Femur (tissue), 1 donor: ENCODE measurements around the gene MDGA2.
"Not testable (repeated sequence)": the region's sequence is repeated elsewhere in the genome, so short reads cannot be mapped to it uniquely, and the experiment has no call there.

Experiments used
- DNase-seq: peaks from one replicate; pipeline ENCODE4 v3.0.0-alpha.2; 2017

Gene MDGA2

DNA sequence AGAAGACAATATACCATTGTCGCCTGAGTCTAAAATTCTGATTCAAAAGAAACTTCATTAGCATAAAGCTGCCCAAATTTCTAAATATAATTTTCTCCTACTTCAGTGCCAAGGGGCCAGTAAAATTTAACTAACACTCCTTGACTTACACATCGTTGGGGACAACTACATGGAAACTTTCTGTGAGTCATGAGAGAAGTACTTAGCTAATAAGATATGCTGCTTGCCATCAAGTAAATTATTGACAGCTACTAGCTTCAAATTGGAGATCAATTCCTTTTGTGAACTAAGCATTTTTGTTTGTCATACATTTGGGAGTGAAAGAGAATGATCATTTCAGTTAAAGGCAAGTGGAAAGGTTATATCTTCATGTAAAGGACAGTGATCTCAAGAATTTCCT is 373.3 kb downstream of the MDGA2 start:
- DNase-seq, result no peak

DNA sequence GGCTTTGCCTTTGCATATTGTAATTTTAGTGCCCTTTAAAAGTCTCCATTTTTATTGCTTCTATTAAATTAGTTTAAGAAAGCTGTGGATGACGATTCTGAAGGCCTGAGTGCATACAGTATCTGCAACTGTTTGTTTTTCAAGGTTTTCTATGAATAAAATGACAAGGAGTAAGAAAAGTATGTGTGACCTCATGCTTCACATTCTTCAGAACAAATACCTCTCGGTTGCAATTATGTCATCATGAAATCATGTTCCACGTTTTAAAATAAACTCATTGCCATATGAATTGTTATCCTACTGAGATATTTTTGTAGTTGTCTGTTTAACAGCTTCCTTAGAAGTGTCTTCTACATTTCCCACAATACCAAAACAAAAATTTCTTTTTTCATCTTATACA is 374.6 kb downstream of the MDGA2 start:
- no peak for DNase-seq

DNA sequence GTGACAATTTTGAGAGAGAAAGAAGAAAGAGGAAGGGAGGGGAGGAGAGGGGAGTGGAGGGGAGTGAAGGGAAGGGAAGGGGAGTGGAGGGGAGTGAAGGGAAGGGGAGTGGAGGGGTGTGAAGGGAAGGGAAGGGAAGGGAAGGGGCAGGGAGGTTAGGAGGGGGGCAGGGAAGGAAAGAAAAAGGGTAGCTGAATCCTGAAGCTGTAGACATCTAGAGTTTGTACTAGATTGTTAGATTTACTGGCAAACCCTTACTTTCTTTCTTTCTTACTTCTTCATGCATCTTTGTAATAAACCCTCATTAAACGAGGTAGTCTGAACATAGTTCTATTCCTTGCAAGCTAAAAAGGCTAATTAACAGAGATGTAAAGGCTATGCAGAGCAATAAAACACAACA is 378.0 kb downstream of the MDGA2 start:
- no peak for DNase-seq

DNA sequence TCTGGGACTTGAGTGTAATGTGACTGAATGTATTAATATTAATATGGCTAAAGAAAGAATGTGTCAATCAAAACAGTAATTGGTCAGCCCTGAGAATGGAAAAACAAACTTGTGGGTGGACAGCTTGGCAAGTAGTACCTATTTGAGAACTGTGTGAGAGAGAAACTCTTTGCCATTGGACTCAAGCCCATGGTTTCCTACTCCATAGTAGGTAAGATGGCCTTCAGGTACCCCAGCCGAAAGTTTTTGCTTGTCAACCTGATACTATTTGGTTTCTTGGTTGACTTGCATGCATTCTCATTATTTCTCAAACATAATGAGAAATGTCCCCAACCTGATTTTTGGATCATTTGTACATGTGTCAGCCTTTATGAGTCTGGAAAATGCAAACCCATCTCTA is 391.1 kb downstream of the MDGA2 start:
- no peak for DNase-seq

DNA sequence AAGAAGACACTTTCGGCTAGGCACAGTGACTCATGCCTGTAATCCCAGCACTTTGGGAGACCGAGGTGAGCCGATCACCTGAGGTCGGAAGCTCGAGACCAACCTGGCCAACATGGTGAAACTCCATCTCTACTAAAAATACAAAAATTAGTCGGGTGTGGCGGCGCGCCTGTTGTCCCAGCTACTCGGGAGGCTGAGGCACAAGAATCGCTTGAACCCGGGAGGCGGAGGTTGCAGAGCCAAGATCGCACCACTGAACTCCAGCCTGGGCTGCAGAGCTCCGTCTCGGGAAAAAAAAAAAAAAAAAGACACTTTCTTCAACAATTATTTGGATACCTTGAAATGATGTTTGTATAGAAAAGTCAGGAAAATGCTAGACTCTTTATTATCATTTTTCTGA is 393.6 kb downstream of the MDGA2 start:
- DNase-seq, result not testable (repeated sequence)

DNA sequence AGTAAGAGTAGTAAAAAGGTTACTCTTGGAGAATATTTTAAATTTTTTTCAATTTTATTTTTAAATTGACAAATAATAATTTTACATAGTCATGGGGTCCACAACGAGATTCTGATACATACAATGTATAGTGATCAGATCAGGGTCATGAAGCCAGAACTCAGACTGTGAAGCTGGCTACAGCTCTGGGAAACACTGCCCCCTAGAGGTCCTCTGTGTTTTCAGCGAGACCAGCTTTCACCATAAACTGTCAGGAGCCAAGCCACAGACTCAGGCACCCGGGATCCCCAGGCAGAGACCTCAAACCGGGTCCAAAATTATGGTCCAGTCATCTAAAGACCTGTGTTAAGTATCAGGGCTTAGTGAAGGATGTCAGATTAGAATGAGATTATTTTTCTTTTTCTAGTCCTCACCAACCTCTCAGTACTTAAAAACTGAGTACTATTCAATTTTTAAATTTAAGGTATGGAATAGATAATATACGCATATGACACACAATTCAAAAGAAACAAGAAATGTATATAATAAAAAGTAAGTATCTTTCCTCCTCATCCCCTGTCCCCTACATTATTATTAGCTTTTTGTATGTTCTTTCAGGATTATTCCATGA is 397.1 kb downstream of the MDGA2 start:
- DNase-seq, result peak; percentile 35

DNA sequence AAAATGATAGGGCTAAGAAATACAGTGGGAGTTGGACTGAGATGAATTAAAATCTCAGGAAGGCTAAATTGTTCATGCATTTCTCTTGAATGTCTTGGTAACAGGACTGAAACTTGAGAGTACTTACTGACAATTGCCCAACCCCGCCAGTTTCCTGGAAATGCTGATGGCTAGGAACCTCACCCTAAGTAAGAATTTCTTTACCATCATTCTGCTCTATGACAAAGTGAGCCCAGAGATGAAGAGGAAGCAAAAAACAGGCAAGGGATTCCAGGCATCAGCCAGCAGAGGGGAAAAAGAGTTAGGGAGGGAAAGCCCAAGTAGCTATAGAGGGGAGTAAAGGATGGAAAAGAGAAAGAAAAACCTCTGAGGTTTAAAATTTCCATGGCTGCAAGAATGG is 397.7 kb downstream of the MDGA2 start:
- peak; percentile 28 for DNase-seq

DNA sequence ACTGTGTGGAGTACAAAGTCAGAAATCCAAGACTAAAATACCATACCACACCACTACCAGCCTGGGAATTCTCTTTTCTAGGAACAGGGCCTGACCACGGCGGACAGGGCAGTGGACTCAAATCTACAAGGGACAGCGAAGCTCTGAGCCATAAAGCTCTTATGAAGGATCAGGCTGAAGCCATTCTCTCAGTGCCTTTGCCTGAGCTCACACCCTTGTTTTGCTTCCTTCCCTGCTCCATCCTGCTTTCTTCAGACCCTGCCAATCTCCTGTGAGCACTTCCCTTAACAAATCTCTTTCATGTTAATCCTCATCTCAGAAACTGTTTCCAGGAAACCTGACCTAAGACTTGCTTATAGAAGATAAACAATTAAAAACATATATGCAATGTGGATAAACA is 398.5 kb downstream of the MDGA2 start:
- no peak for DNase-seq

DNA sequence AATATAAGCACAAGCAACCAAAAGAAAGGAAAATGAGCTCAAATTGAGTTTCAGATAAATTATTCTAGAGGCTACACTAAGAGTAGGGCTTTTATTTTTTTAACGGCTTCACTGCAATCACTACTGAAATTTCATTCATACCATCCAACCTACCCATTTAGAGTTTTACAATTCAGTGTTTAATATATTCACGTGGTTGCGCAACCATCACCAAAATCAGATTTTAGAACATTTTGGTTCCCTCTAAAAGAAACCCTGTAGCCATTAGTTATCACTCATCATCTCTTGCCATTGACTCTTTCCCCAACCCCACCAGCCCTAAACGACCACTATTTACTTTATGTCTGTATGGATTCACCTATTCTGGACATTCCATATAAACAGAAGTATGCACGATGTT is 401.5 kb downstream of the MDGA2 start:
- no peak for DNase-seq

DNA sequence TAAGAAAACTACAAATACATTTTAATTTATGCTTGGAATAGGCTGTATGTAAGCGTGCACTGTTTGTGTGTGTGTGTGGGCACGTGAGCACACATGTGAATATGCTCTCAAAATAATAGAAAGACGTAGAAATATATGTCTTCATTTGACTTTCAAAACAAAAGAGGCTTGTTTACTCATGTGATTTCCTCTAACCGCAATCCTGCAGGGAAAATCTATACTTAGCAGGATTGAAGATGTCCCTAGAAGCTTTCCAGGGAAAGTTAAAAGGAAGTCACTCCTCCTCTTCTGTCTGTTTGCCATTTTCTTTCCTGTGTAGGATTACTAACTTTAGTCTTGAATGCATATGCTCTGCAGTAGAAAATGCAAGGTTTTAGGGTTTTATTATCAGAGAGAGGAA is 404.7 kb downstream of the MDGA2 start:
- no peak for DNase-seq

DNA sequence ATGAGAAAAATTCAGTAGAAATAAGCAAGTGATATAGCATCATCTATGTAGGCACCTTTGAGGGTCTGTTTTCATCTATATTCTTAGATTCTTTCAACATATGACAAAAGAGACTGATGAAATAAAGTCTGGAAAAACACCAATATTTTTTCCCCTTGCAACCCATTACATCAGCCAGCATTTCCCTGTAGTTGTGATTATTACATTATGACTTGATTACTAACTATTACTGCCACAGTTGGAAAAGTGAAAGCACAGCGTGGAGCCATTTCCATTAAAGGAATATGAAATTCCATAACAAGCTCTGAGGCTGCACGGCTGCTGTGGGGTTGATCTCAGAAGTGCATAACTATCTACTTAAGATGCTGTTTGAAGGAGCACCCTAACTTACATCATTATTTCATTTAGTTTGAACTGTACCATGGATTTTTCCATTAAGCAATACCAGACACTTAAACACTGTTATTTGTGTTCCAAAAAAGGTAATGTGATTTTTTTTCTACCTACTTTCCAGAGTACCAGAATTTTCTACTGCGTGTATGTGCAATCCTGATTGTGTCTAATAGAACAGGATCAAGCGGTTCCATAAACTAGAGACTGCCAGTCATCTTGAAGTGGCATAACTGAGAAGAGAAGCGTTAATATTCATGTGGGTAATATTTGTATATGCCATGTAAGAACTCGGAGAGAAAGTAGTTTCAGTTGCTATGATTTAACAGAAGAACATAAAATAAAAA is 405.5 kb downstream of the MDGA2 start:
- DNase-seq, result no peak

DNA sequence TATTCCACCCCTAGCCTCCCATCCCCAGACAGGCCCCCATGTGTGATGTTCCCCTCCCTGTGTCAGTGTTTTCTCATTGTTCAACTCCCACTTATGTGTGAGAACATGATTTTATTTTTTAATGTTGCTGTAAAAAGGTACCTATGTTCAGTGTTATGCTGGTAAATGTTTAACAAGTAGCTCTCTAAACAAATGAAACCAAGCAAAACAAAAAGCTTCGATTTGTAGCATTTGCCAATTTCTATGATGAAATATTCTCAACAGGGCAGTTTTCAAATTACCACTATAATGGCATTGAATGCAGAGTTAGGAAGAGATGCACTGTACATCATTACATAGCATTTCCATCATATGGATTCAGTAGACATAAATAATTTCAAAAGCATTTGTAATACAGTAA is 410.6 kb downstream of the MDGA2 start:
- DNase-seq, result no peak

DNA sequence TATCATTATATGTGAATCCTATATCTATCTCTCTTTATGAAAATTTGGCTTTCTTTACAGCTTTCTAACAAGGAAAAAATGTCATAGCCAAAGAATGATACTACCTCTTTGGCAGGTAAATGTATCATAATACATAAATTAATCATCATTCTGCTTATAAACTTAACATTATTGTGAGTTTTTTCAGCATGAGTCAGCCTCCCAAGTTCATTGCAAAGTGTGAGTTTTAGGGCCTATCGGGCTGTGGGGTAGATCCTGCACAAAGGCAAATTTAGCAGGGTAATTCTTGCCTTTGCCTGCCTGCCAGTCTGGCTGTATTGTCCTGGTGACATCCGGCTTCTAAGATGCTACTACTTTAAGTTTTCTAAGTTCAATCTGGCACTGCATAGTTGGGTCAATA is 412.6 kb downstream of the MDGA2 start:
- no peak for DNase-seq

DNA sequence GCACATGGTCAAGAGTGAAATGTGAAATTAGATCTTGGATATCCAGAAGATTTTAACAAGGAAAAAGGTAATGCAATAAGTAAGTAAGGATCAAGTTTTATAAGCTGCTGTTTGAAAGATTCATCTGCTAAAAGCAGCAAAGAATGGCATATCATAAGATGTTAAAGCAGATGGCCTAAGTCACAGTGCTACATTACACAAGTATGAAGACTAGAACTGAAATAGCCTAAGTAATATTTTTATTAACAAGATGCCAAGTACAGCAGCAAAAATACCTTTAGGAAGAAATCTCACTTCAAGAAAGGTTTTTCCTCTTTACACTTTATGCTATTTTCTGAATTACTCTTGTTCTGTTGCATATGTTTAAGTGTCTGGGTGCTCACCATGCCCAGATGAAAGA is 414.1 kb downstream of the MDGA2 start:
- no peak for DNase-seq

DNA sequence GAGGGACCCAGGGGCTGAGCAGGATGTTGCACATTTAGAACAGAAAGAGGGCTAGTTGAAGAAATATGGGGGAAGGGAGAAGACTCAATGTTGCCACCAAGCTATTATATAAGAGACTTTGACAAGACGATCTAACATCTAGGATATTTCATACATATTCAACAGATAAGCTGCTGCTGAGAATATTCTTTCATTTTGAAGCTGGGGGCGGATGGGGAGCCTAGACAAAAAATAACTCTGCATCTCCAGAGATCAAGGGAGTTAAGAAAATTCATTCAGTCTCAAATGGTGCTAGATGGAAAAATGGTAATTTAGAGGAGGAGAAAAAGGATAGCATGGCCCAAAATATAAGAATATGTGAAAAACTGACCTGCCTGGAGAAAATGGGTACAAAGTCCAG is 415.6 kb downstream of the MDGA2 start:
- DNase-seq, result no peak

DNA sequence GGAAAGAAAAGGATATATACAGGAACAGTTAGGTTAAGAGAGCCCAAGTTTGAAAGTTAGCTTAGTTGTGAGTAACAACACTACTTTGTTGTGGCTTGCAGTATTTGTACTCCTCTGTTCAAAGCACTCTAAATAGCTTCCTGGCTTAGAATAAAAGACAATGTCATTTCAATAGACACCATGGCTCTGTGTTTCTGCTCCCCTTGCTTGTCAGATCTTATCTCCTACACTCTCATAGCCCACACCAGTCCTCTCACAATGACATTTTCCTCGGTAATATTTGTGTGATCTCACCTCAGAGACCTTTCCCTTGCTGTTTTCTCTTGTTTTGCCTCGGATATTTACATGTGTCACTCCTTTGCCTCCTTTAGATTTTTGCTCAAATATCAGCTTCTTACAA is 418.4 kb downstream of the MDGA2 start:
- DNase-seq, result no peak

DNA sequence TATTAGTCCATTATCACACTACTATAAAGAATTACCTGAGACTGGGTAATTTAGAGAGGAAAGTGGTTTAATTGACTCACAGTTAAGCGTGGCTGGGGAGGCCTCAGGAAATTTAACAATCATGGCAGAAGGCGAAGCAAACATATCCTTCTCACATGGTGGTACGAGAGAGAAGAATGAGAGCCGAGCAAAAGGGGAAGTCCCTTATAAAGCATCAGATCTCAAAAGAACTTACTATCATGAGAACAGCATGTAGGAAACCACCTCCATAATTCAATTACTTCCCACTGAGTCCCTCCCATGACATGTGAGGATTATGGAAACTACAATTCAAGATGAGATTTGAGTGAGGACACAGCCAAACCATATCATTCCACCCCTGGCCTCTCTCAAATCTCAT is 422.6 kb downstream of the MDGA2 start:
- no peak for DNase-seq

DNA sequence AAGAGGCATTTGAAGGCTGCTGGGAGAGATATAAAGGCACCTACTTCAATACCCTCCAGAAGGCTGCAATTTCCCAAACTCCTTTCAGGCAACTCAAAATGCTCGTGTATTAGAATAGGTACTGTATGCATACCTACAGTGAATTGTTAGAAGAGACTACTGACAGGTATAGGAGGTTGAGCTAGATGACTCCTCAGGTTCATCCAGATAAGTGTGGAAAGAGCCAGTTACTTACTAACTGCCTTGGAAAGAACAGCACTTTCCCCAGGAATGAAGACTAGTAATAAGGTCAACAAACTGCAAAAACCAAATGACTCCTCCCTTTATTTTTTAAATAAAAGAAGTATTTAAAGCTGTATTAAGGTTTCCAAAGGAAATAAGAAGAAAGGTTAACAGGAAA is 429.0 kb downstream of the MDGA2 start:
- no peak for DNase-seq

DNA sequence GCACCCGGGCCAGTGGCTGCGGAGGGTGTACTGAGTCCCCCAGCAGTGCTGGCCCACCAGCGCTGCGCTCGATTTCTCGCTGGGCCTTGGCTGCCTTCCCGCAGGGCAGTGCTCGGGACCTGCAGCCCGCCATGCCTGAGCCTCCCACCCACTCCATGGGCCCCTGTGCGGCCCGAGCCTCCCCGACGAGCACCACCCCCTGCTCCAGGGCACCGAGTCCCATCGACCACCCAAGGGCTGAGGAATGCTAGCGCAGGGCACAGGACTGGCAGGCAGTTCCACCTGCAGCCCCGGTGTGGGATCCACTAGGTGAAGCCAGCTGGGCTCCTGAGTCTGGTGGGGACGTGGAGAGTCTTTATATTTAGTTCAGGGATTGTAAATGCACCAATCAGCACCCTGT is 432.8 kb downstream of the MDGA2 start:
- DNase-seq, result not testable (repeated sequence)

DNA sequence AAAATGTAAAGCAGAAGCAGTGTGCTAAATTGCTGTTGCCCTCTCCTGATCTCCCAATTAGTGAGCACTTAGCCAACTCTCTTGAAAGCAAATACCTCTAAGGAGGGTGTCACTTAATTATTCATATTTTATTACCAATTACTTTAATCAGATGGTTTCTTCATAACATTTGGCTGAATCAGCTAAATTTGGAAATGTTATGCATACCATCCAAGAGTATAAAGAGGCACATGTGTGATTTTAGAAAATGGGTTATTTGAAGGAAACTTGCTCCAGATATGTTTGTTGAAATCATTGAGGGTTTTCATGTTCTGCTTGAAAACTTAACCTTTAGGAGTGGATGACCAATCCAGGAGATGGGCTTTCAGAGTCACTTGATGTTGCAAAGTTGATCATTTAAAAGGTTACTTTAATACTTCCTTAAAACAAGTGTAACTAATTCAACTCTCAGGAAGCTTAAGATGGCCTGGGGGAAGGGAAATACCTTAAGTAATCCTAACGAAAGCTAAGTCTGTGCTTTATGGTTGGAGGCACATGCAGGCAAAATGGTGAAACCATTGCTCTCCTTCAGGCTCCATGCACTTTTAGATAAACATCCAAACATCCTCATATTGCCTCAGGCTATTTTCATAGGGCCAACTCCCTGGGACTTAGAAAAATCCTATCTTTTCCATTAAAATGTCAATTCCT is 434.5 kb downstream of the MDGA2 start:
- no peak for DNase-seq

DNA sequence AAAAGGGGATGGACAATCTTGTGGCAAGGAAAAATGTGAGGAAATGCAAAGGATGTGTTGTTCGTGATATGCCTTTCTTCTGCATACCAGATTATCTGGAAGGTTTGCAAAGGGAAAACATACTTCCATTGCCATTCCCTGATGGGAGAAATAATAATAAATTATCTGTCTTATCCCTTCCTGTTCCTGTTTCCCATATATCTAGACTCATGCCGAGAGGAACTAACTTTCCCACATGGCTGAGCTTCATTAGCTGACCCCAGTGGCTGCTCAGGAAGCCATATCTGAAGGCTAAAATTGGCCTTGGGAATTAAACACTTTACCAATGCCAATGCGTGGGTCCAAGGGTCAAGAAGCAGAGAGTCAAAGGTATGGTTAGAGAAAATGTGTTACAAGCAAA is 439.8 kb downstream of the MDGA2 start:
- no peak for DNase-seq

DNA sequence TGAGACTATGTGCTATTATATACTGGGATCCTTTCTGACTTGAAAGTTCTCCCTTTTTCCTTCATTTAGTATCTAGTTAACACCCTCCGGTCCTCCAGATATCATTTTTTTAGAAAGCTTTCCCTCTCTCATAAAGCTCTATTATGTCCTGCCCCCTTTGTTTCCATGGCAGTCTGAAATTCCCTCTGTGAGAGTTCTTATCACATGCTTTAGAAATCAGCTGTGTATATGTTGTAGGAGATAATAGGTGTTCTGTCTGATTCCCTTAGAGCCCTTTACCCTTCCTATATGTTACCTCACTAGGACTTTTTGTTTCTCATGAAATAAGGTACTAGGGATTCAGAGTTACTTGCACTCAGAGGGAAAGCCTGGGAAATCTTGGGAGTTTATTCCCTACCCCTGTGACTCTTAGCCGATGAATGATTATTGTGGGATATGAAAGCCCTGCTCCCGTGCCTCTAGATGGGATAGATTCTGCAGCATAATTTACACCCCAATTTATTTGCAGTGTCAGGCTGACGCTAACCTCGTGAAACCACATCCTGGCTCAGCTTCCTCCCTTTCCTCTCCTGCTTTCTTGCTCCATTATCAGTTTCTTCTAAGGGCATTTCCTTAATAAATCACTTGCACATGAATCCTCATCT is 448.4 kb downstream of the MDGA2 start:
- no peak for DNase-seq

DNA sequence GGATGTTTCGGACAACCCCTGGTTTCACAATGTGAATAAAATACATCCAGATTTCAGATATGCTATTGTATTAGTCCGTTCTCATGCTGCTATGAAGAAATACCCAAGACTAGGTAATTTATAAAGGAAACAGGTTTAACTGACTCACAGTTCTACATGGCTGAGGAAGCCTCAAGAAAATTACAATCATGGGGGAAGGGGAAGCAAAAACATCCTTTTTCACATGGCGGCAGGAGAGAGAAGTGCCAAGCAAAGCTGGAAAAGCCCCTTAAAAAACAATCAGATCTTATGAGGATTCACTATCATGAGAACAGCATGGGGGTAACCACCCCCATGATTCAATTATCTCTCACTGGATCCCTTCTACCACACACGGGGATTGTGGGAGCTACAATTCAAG is 451.7 kb downstream of the MDGA2 start:
- DNase-seq, result no peak

DNA sequence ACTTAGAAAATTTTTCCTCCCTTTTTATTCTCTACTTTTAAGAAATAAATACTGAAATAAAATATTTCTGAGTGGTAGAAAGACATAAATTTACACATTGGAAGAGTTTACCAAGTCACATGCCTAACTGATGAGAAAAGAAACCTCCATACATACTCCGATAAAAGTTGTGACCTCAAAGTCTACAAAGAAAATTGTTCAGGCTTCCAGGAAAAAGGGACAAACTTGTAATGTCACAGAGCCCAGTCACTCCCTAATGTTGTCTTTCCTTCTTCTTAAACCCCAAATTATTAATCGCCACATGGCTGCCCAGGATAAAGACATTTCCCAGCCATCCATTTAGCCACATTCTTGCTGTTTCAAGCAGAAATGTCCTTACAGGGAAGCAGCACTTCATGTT is 455.3 kb downstream of the MDGA2 start:
- no peak for DNase-seq
